Measurements from ENCODE around the gene SLC12A3.

Gene SLC12A3

DNA sequence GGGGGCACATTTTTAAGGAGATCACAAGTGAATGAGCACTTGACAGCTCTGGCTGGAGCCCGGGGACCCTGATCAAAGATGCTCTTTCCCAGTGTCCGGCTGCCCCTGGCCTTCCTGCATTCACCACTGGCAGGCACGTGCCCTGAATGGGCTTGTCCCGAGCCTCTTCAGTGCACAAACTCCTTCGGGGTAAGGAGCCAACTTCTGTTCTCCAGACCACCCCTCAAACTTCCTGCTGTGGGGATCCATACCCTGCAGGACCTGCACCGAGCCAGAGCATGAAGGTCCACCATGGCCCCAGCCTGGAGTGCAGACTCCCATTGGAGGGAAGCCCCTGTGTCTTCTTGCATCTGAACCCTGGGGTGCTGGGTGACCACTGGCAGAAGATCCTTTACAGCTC, 9.8 kb upstream of the SLC12A3 start:
- no peak for DNase-seq (ENCODE audit: extremely low read depth, low read depth)
- no peak for TF ChIP-seq CTCF (IDR thresholded peaks at IDR 0.05; ENCODE audit: low read depth, low read length)

- no peak for TF ChIP-seq CTCF (IDR thresholded peaks at IDR 0.05; ENCODE audit: low read depth, low read length)
- DNase-seq (ENCODE audit: extremely low read depth, low read depth), result no peak
Observed at GRCh38 chr16:56855946-56856345, 9.1 kb upstream of the SLC12A3 start.

DNA sequence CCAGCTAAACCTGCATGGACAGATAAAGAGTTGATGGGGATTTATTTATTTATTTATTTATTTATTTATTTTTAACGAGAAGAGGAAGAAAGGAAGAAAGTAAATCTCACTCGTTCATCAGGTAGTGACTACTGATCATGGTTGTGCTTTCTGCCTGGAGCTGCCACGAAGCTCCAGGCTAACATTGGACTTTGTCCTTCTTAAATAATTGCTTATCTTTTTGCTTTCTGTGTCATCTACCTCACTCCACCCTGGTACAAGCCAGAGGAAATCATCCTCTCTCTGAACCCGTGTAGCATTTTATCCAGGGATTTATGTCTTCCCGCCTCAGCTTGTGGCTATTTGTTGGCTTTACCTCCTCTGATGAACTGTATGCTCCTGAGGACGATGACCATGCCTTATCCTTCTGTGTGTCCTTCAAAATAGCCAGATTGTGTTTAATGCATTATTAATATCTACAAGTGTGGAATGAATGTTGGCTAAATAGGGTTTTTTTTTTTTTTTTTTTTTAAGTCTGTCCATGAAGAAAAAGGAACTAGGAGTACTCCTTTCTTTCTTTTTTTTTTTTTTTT, 8.0 kb upstream of the SLC12A3 start:
- TF ChIP-seq CTCF (IDR thresholded peaks at IDR 0.05; ENCODE audit: low read depth, low read length), result no peak
- DNase-seq (ENCODE audit: extremely low read depth, low read depth), result no peak

DNA sequence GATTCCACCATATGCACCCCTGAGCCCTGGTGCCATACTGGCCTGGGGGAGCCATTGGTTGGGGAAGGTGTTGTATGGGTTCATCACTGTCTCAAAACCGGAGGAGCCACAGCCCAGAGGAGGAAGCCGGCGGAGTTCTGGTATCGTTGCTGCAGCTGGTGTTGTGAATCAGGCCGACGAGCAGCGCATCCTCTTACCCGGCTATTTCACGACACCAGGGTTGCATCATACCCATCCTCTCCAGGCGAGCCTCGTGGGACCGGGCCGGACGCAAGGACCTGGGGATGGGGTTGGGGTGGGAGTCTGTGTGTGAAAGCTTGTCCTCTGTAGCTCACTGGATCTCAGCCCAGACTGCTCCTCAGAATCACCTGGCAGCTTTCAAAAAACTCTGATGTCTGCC, 6.6 kb upstream of the SLC12A3 start:
- TF ChIP-seq CTCF (IDR thresholded peaks at IDR 0.05; ENCODE audit: low read depth, low read length), result no peak
- no peak for DNase-seq (ENCODE audit: extremely low read depth, low read depth)

- DNase-seq (ENCODE audit: extremely low read depth, low read depth), result no peak
- TF ChIP-seq CTCF (IDR thresholded peaks at IDR 0.05; ENCODE audit: low read depth, low read length), result no peak
Observed at GRCh38 chr16:56859636-56860035, 5.4 kb upstream of the SLC12A3 start.

GRCh38 chr16:56860226-56861020, 4.6 kb upstream of the SLC12A3 start:
- no peak for DNase-seq (ENCODE audit: extremely low read depth, low read depth)
- no peak for TF ChIP-seq CTCF (IDR thresholded peaks at IDR 0.05; ENCODE audit: low read depth, low read length)

- no peak for TF ChIP-seq CTCF (IDR thresholded peaks at IDR 0.05; ENCODE audit: low read depth, low read length)
- no peak for DNase-seq (ENCODE audit: extremely low read depth, low read depth)
Observed at GRCh38 chr16:56861092-56861610, 3.9 kb upstream of the SLC12A3 start.
